Activated CD8-positive, alpha-beta memory T cell treated with anti-CD3 and anti-CD28 coated beads, Interleukin-2, amount 50 U/mL, for 1 hour (primary cell): Measurements from ENCODE around the gene TRIOBP.
"Not testable (repeated sequence)": the region's sequence is repeated elsewhere in the genome, so short reads cannot be mapped to it uniquely, and the experiment has no call there.

Experiments used
- DNase-seq: peaks from one replicate; pipeline ENCODE4 v3.0.0-alpha.2; 2020; ENCODE audit errors: extremely low read depth

TRIOBP gene

DNA sequence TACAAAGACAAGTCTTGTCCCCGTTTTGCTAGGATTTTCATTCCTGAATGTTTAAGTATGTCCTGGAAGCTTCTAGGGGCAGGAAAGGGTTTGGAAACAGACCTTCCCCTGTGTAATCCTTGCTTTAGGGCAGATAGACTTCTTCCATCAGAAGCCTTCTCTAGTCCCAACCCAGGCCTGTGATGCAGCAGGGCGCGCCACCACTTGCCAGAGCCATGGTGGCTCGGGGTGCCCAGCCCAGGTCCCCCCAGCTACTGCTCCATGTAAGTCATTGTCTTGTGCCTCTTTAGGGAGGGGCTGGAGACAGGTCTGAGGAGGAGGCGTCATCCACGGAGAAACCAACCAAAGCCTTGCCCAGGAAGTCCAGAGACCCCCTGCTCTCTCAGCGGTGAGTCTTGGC, 6.4 kb upstream of the TRIOBP start:
- DNase-seq, result no peak

DNA sequence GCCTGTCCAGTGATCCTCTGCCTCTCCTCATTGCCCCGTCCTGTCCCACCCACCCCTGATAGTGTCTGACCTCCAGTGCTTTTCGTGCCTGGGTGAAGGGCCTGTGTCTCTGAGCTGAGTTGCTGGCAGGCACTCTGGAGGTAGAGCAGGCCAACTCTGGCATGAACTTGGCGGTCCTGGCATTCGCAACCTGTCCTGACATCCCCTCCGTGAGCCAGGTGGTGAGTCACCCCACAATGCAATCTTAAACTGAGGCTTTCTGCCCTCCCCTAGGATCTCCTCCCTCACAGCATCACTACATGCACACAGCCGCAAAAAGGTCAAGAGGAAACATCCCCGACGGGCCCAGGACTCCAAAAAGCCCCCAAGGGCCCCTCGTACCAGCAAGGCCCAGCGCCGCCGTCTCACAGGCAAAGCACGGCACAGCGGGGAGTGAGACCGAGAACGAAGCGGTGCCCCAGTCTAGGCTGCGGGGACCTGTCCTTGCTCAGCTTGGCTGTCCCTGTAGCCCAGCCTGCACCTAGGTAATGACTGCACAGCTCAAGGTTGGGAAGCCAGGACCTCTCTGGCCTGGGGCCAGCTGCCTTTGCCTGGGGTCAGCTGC, 5.8 kb upstream of the TRIOBP start:
- no peak for DNase-seq

DNA sequence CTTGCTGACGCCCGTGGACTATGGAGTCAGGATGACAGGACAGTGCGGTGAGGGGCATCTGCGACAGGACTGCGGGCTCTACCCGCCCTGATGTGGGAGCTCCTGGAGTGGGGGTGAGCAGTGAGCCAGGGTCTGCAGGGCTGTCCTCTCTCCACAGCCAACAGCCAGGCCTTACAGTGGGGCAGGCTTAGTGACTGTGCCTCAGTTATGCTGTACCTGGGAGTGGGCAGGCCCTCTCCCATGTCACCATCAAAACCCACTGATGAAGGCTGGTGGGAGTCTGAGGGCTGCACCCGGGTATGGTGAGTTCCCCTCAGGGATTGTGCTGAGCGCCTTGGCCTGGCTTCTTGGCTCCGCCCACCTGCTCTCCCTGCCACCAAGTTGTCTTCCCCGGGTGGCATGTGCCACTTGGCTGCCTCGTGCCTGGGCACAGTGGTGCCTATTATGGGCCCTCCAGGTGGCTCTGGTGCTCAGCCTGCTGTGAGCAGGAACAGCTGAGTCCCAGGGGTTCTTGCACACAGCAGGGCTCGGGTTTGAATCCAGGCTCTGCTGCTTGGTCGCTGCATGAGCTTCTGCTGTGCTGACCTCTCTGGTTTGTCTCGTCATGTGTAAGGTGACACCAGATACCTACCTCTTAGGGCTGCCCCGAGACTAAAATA, 4.1 kb upstream of the TRIOBP start:
- no peak for DNase-seq

DNA sequence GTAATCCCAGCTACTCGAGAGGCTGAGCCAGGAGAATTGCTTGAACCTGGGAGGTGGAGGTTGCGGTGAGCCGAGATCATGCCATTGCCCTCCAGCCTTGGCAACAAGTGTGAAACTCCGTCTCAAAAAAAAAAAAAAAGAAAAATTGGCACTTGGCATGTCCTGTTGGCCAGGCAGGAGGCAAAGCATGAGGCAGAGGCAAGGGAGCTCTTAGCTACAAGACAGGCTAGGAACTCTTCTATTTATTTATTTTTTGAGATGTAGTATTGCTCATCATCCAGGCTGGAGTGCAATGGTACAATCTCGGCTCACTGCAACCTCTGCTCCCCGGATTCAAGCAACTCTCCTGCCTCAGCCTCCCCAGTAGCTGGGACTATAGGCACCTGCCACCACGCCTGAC, 2.7 kb upstream of the TRIOBP start:
- DNase-seq, result not testable (repeated sequence)

DNA sequence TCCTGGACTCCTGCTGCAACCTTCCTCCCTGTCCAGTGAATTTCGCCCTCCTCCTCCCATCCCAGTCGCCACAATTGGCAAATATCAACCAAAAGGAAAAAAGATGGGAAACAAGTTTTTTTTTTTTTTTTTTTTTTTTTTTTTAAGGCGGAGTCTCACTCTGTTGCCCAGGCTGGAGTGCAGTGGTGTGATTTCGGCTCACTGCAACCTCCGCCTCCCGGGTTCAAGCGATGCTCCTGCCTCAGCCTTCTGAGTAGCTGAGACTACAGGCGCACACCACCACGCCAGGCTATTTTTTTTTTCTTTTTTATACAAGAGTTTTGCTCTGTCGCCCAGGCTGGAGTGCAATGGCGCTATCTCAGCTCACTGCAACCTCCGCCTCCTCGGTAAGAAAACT, 590 bp upstream of the TRIOBP start:
- not testable (repeated sequence) for DNase-seq

DNA sequence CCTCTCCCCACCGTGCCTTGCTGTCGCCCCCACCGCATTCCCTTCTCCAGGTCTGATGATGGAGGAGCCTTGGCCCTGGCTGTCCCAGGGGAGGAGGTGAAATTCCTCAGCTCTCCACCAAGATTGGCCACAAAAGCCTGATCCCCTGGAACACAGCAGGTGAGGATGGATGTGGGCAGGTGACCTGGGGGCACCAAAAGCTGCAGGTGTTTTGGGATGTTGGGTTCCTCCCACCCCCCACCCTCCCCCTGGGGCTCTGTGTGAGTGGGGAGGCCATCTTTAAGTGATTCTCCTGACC, 639 bp downstream of the TRIOBP start:
- DNase-seq, result no peak

DNA sequence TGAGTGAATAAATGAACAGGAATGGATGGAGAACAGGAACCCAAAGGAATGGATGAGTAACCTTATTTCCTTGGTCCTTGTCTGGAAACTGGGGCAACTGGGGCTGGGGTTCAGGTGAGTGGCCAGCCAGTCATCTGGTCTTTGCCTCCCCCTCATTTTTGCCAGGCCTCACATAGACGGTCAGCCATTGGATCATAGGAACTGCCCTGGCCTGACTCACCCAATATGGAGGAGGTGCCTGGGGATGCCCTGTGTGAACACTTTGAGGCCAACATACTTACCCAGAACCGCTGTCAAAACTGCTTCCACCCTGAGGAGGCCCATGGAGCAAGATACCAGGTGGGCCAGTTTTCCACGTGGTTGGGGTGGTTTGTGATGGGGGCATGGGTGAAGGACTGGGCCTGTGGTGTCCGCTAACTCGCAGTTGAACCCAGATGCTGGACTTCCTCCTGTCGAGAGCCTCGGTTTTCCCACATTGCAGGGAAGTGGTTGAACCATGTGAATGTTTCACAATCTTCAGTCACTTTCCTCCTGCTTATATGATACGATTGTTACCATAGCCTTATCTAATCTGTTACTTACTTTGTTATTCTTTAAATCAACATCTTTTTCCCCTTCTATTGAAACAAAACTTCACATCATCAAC, 4.4 kb downstream of the TRIOBP start:
- DNase-seq, result no peak

DNA sequence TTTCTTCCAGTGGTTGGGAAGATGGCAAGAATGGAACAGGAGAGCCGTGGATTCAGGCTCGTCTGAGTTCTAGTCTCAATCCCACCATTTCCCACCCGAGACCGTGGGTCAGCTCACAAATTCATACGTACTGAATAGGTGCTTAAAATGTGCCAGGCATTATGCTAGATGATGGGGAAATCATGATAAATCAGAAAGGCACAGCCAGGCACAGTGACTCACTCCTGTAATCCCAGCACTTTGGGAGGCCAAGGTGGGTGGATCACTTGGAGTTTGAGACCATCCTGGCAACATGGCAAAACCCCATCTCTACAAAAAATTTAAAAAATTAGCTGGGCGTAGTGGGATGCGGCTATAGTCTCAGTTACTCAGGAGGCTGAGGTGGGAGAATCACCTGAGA, 7.1 kb downstream of the TRIOBP start:
- DNase-seq, result no peak

DNA sequence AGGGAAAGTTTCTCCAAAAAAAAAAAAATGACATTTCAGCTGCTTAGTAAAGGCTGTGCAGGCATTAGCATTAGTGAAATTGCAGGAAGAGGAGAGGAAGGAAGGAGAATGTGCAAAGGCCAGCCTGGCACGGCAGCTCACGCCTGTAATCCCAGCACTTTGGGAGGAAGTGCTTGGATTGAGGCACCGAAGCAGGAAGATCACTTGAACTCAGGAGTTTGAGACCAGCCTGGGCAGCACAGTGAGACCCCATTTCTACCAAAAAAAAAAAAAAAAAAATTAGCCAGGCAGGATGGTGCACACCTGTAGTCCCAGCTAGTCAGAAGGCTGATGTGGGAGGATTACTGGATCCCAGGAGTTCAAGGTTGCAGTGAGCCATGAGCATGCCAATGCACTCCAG, 7.8 kb downstream of the TRIOBP start:
- no peak for DNase-seq

DNA sequence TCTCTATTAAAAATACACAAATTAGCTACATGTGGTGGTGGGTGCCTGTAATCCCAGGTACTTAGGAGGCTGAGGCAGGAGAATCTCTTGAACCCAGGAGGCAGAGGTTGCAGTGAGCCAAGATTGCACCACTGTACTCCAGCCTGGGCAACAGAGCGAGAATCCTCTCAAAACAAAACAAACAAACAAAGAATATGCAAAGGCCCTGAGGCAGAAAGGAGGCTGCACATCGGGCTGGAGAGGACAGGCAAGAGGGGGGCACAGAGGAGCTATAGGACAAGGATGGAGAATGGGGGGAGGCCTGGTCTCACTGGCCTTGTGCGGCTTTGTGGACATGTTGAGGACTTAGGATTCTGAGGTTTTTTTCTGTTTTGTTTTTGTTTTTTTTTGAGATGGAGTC, 8.4 kb downstream of the TRIOBP start:
- no peak for DNase-seq

DNA sequence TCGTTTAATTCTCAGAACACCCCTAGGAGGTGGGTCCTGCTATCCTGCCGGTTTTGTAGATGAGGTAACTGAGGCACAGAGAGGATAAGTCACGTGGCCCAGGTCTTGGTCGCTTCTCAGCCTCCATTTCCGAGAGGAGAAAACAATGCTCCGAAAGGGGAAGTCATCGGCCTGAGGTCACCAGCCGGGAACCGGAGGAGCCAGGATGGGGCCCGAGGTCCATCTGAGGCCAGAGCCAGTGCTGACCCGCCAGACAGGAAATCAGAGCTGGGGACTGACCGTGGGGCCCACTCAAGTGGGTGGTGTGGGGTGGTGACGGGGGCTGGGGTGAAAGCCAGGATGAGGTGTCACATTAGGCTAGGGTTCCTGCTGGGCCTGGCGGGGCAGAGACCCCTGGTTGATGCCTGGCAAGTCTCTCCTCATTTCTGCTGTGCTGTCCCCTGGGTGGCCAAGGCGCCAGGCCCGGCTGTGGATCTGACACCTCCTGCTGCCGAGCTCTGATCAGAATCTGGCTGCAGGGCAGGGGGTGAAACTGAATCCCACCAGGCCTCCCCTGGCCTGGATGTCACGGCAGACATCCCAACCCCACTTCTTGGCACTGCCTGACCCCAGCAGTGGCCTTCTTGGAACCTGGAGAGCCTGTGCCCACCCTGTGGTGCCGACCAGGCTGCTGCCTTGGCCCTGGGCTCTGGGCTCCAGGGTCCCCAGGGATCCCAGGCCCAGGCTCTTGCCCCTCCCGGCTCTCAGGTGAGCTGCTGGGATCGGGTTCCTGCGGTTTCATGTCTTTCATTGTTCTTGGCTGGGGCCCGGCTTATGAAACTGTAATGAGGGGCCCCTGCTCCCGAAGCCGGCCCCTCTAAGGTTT, 12.0 kb downstream of the TRIOBP start:
- DNase-seq, result no peak

DNA sequence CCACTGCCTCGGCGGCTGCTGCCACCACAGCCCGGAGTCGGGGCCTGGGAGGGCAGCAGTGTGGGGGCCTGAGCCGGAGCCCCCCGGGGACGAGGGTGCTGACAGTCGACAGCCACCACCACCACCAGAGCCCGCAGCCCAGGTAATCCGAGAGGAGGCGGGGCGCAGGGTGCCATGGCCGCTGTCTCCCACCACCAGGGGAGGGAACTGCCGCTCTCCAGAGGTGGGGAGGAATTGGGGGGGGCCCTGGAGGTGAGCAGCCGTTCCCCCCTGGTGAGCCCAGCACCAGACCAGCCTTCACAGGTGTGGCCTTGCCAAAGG, 12.6 kb downstream of the TRIOBP start:
- DNase-seq, result no peak

DNA sequence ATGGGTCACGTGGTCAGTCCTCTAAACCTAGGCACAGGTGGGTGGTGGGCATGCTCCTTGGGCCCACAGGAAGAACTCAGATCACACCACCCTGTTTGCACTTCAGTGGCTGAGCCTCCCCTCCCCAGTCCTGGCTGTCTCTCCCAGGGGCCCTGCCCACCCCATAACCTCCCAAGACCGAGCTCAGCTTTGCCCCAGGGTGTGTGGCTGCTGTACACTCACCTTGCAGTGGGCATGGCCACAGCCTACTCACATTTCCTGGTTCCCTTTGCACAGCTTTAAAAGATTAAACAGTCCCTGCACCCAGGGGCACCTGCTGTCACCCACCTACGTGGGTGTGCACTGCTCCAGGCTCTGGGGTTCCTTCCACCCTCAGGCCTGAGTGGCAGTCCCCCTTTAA, 13.8 kb downstream of the TRIOBP start:
- no peak for DNase-seq

DNA sequence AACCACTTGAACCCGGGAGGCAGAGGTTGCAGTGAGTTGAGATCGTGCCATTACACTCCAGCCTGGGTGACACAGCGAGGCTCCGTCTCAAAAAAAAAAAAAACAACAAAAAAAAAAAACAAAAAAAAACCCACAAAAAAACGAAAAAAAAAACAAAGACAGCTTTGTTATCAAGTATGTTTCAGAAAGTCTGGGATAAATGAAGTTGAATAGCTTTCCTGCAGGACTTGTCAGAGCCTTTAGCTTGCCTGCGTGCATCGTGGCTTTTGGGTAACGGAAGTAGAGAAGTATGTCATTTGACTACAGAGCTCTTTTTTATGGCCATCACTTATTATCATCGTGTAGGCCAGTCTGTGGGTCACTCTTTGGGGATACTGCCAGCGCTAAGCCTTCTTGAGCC, 14.6 kb downstream of the TRIOBP start:
- no peak for DNase-seq

DNA sequence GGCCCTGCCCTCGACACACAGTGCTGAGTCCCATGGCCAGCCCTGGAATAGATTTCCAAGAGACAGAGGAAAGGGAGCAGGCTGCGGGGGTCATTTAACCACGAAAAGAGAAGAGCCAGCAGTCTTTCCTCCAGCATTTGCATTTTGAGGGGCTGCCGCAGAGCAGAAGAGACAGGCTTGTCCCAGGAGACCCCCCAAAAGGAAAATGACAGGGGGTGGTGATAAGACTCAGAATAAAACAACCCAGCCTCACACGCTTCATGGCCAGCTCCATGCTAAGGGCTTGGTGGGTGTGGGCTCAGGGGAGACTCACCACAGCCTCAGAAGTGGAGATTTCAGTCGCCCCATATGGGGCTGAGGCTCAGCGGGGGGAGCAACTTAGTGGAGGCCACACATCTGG, 16.9 kb downstream of the TRIOBP start:
- no peak for DNase-seq

DNA sequence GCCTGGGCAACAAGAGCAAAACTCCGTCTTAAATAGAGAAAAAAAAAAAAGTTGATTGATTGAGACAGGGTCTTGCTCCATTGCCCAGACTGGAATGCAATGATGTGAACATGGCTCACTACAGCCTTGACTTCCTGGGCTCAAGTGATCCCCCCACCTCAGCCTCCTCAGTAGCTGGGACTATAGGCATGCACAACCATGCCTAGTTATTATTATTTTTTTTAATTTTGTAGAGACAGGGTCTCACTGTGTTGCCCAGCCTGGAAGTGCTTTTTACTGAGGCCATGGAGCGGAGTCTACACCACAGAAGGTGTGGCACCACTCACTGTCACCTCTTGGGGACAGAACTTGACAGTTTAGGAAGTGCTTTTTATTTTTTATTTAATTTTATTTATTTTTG, 17.8 kb downstream of the TRIOBP start:
- DNase-seq, result no peak

DNA sequence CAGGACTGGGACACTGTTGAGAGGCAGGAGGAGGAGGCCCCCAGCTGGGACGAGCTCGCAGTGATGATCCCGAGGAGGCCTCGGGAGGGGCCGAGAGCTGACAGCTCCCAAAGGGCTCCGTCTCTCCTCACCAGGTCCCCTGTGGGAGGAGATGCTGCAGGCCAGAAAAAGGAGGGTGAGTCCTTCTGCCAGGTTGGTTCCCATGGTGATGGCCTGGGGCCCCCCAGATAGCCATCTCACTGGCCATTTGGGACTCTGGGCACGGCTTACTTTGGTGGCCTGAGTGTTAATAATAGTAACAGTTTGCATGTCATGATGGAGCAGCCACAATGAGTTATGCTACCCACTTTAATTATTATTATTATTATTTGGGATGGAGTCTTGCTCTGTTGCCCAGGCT, 18.9 kb downstream of the TRIOBP start:
- DNase-seq, result no peak

DNA sequence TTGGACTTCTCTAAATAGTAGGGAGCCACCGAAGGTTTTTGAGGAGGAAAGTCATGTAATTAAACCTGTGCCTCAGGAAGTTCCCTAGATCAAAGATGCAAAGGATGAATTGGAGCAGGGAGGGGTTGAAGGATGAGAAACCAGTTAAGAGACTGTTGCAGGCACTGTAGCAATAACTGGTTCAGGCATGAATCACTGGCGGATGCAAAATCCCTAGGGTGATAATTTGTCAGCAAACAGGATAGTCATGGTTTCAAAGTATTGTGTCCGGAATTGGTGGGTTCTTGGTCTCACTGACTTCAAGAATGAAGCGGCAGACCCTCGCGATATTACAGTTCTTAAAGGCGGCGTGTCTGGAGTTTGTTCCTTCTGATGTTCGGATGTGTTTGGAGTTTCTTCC, 19.9 kb downstream of the TRIOBP start:
- no peak for DNase-seq

DNA sequence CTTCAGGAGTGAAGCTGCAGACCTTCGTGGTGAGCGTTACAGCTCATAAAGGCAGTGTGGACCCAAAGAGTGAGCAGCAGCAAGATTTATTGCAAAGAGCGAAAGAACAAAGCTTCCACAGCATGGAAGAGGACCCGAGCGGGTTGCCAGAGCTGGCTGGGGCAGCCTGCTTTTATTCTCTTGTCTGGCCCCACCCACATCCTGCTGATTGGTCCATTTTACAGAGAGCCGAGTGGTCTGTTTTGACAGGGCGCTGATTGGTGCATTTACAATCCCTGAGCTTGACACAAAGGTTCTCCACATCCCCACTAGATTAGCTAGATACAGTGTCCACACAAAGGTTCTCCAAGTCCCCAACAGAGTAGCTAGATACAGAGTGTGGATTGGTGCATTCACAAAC, 20.4 kb downstream of the TRIOBP start:
- DNase-seq, result not testable (repeated sequence)

DNA sequence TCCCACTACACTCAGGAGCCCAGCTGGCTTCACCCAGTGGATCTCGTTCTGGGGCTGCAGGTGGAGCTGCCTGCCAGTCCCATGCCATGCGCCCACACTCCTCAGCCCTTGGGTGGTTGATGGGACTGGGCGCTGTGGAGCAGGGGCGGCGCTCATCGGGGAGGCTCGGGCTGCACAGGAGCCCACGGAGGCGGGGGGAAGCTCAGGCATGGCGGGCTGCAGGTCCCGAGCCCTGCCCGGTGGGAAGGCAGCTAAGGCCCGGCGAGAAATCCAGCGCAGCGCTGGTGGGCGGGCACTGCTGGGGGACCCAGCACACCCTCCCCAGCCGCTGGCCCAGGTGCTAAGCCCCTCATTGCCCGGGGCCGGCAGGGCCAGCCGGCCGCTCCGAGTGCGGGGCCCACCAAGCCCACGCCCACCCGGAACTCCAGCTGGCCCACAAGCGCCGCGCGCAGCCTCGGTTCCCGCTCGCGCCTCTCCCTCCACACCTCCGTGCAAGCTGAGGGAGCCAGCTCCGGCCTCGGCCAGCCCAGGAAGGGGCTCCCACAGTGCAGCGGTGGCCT, 21.0 kb downstream of the TRIOBP start:
- DNase-seq, result not testable (repeated sequence)

DNA sequence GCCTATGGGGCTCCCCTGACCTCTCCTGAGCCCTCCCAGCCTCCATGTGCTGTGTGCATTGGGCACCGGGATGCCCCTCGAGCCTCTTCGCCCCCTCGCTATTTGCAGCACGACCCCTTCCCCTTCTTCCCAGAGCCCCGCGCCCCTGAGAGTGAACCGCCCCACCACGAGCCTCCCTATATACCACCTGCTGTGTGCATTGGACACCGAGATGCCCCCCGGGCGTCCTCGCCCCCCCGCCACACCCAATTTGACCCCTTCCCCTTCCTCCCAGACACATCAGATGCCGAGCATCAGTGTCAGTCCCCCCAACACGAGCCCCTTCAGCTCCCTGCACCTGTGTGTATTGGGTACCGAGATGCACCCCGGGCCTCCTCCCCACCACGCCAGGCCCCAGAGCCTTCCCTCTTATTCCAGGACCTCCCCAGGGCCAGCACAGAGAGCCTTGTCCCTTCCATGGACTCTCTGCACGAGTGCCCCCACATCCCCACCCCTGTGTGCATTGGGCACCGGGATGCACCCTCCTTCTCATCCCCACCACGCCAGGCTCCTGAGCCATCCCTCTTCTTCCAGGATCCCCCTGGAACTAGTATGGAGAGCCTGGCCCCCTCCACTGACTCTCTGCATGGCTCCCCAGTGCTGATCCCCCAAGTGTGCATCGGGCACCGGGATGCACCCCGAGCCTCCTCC, 28.8 kb downstream of the TRIOBP start:
- DNase-seq, result no peak
